Bronchial epithelial cell (primary cell): ENCODE results near the gene BPTF. TPM values are rescaled to one million over a fixed set of nuclear protein-coding genes. Genes with fewer than 3 reads are reported as not detected.
"Not testable (repeated sequence)": the region's sequence is repeated elsewhere in the genome, so short reads cannot be mapped to it uniquely, and the experiment has no call there.

Experiments used
- DNase-seq: peaks from one replicate; pipeline ENCODE4 v3.0.0-alpha.2; 2010; ENCODE audit warnings: low read depth
- FAIRE-seq: peaks from 2 replicates; lab custom pipeline; 2011; peaks lifted over from hg19 to GRCh38; lab: Jason Lieb, UNC
- H3K27me3 ChIP-seq: 2 replicates; pipeline ENCODE4 v1.5.1; 2011; ENCODE audit warnings: low read length; ENCODE audit not compliant: control insufficient read depth, insufficient read depth
- H3K36me3 ChIP-seq: 2 replicates; pipeline ENCODE4 v1.5.1; 2011; ENCODE audit warnings: low read length; ENCODE audit not compliant: control insufficient read depth, insufficient read depth
- H3K4me3 ChIP-seq: 2 replicates; pipeline ENCODE4 v1.5.1; 2011; ENCODE audit warnings: mild to moderate bottlenecking, low read depth, low read length, control low read depth
- CTCF ChIP-seq: IDR thresholded peaks from 2 replicates; pipeline ENCODE4 v1.5.1; 2011; ENCODE audit warnings: mild to moderate bottlenecking, moderate library complexity, low read length, control low read depth, inconsistent platforms; ENCODE audit not compliant: insufficient read depth, severe bottlenecking
- total RNA-seq: library from RNA; depleted of rRNA; stranded (reverse); fragments of >200 nt; gene quantifications from 2 replicates; pipeline ENCODE4 v1.2.1, GENCODE V29; 2014

Gene BPTF
- total RNA-seq, 1 donor from 2014 or later = 18.7 TPM

- no peak for DNase-seq
- no peak for TF ChIP-seq CTCF
- Histone ChIP-seq H3K27me3 (no peaks in the 10 kb centered on the region), H3K36me3 (no peaks in the 10 kb centered on the region), H3K4me3 (no peak overlapping the region)
- FAIRE-seq = no peak
Measured at GRCh38 chr17:67837965-67838364, 12.7 kb downstream of the BPTF start.

- no peak for TF ChIP-seq CTCF
- no peak overlapping the region for H3K4me3 ChIP-seq
- no peaks in the 10 kb centered on the region for H3K36me3 ChIP-seq
- DNase-seq (no peak), FAIRE-seq (no peak)
- H3K27me3 ChIP-seq = no peaks in the 10 kb centered on the region
Measured at GRCh38 chr17:67838538-67838937, 13.2 kb downstream of the BPTF start.

- H3K4me3 ChIP-seq = no peak overlapping the region
- DNase-seq (peak; percentile 39), FAIRE-seq (no peak)
- H3K27me3 ChIP-seq = no peaks in the 10 kb centered on the region
- no peak for TF ChIP-seq CTCF
- H3K36me3 ChIP-seq = no peaks in the 10 kb centered on the region
Measured at GRCh38 chr17:67841992-67842391, 16.7 kb downstream of the BPTF start.

- H3K4me3 ChIP-seq = no peak overlapping the region
- no peaks in the 10 kb centered on the region for H3K36me3 ChIP-seq
- DNase-seq (no peak), FAIRE-seq (no peak)
- no peaks in the 10 kb centered on the region for H3K27me3 ChIP-seq
- no peak for TF ChIP-seq CTCF
Measured at GRCh38 chr17:67842648-67843047, 17.3 kb downstream of the BPTF start.

GRCh38 chr17:67845374-67845773 is 20.1 kb downstream of the BPTF start:
- no peak for FAIRE-seq
- no peak for TF ChIP-seq CTCF

GRCh38 chr17:67848189-67848588 is 22.9 kb downstream of the BPTF start:
- not testable (repeated sequence) for FAIRE-seq, H3K27me3 ChIP-seq, H3K36me3 ChIP-seq, H3K4me3 ChIP-seq, DNase-seq

More at GRCh38 chr17:67845374-67845773, 20.1 kb downstream of the BPTF start:
- no peaks in the 10 kb centered on the region for H3K27me3 ChIP-seq
- no peak overlapping the region for H3K4me3 ChIP-seq
- DNase-seq = no peak
- H3K36me3 ChIP-seq = no peaks in the 10 kb centered on the region

GRCh38 chr17:67848846-67849245 is 23.5 kb downstream of the BPTF start:
- FAIRE-seq, H3K4me3 ChIP-seq, H3K27me3 ChIP-seq, H3K36me3 ChIP-seq, DNase-seq: not testable (repeated sequence)
